ENCODE measurements around the gene ARID1B. TPM values are rescaled to one million over a fixed set of nuclear protein-coding genes. Genes with fewer than 3 reads are reported as not detected.

ARID1B gene
- total RNA-seq, 1 donor from 2014 or later, result 47.3 TPM

DNA sequence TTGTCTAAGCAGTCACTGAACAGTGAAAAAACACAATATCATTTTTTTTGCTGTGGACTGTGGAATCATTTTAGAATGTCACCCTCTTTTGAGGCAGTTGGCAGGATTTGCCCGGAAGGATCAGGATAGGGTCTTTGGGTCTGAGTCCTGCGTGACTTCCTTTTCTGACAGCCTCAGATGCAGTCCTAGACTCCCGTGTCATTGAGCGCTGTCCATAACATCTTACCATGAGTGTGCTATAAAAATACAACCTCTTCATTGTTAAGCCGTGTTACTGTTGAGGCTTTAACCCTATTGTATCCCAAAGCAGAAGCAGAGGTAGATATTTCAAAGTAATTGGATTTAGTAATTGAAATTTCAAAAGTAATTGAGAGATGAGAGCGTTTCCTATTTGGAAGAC, 30.6 kb downstream of the ARID1B start:
- TF ChIP-seq, protein P1, sequence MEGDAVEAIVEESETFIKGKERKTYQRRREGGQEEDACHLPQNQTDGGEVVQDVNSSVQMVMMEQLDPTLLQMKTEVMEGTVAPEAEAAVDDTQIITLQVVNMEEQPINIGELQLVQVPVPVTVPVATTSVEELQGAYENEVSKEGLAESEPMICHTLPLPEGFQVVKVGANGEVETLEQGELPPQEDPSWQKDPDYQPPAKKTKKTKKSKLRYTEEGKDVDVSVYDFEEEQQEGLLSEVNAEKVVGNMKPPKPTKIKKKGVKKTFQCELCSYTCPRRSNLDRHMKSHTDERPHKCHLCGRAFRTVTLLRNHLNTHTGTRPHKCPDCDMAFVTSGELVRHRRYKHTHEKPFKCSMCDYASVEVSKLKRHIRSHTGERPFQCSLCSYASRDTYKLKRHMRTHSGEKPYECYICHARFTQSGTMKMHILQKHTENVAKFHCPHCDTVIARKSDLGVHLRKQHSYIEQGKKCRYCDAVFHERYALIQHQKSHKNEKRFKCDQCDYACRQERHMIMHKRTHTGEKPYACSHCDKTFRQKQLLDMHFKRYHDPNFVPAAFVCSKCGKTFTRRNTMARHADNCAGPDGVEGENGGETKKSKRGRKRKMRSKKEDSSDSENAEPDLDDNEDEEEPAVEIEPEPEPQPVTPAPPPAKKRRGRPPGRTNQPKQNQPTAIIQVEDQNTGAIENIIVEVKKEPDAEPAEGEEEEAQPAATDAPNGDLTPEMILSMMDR (IDR thresholded peaks at IDR 0.05; ENCODE audit: insufficient read depth, low read length, poor library complexity, severe bottlenecking), result no peak
- Histone ChIP-seq H3K4me3 (ENCODE audit: low read depth, low read length) (no peak overlapping the region), H3K27me3 (ENCODE audit: control insufficient read depth, insufficient read depth, low read length) (no peaks in the 10 kb centered on the region), H3K36me3 (ENCODE audit: control insufficient read depth, insufficient read depth, low read length) (no peaks in the 10 kb centered on the region)
- no peak for DNase-seq (ENCODE audit: low read depth)

- TF ChIP-seq, protein P1 (IDR thresholded peaks at IDR 0.05; ENCODE audit: insufficient read depth, low read length, poor library complexity, severe bottlenecking), result no peak
- no peak for DNase-seq (ENCODE audit: low read depth)
- Histone ChIP-seq H3K36me3 (ENCODE audit: control insufficient read depth, insufficient read depth, low read length) (no peaks in the 10 kb centered on the region), H3K4me3 (ENCODE audit: low read depth, low read length) (no peak overlapping the region), H3K27me3 (ENCODE audit: control insufficient read depth, insufficient read depth, low read length) (no peaks in the 10 kb centered on the region)
Observed at GRCh38 chr6:156808287-156808686, 31.1 kb downstream of the ARID1B start.

- no peaks in the 10 kb centered on the region for H3K27me3 ChIP-seq (ENCODE audit: control insufficient read depth, insufficient read depth, low read length)
- DNase-seq (ENCODE audit: low read depth), result peak; percentile 21
- H3K4me3 ChIP-seq (ENCODE audit: low read depth, low read length), result no peak overlapping the region
- TF ChIP-seq, protein P1 (IDR thresholded peaks at IDR 0.05; ENCODE audit: insufficient read depth, low read length, poor library complexity, severe bottlenecking), result no peak
- H3K36me3 ChIP-seq (ENCODE audit: control insufficient read depth, insufficient read depth, low read length), result no peaks in the 10 kb centered on the region
Observed at GRCh38 chr6:156809034-156809433, 31.9 kb downstream of the ARID1B start.

GRCh38 chr6:156809446-156810178, 32.4 kb downstream of the ARID1B start:
- DNase-seq (ENCODE audit: low read depth), result no peak
- H3K36me3 ChIP-seq (ENCODE audit: control insufficient read depth, insufficient read depth, low read length), result no peaks in the 10 kb centered on the region
- TF ChIP-seq, protein P1 (IDR thresholded peaks at IDR 0.05; ENCODE audit: insufficient read depth, low read length, poor library complexity, severe bottlenecking), result no peak
- no peaks in the 10 kb centered on the region for H3K27me3 ChIP-seq (ENCODE audit: control insufficient read depth, insufficient read depth, low read length)
- H3K4me3 ChIP-seq (ENCODE audit: low read depth, low read length), result no peak overlapping the region

- Histone ChIP-seq H3K4me3 (ENCODE audit: low read depth, low read length) (no peak overlapping the region), H3K27me3 (ENCODE audit: control insufficient read depth, insufficient read depth, low read length) (no peaks in the 10 kb centered on the region), H3K36me3 (ENCODE audit: control insufficient read depth, insufficient read depth, low read length) (no peaks in the 10 kb centered on the region)
- DNase-seq (ENCODE audit: low read depth), result no peak
- TF ChIP-seq, protein P1 (IDR thresholded peaks at IDR 0.05; ENCODE audit: insufficient read depth, low read length, poor library complexity, severe bottlenecking), result no peak
Observed at GRCh38 chr6:156814036-156814581, 36.9 kb downstream of the ARID1B start.
